LNCaP clone FGC (cell line): ENCODE results near the gene ZNF618.

ENCODE experiments used
- DNase-seq: peaks from one replicate; pipeline ENCODE4 v3.0.0-alpha.2; 2011; ENCODE audit warnings: low read depth
- H3K4me3 ChIP-seq: 2 replicates; pipeline ENCODE4 v1.5.1; 2011; ENCODE audit warnings: mild to moderate bottlenecking, low read depth, low read length, control low read depth
- CTCF ChIP-seq: IDR thresholded peaks from 2 replicates; pipeline ENCODE4 v1.5.1; 2012; ENCODE audit warnings: mild to moderate bottlenecking; ENCODE audit not compliant: control insufficient read depth, insufficient read depth; ENCODE audit errors: extremely low read depth

The ZNF618 gene

GRCh38 chr9:113934167-113934828 is 58.2 kb downstream of the ZNF618 start:
- no peak for TF ChIP-seq CTCF
- H3K4me3 ChIP-seq: no peak overlapping the region
- no peak for DNase-seq

GRCh38 chr9:113934829-113935676 is 58.9 kb downstream of the ZNF618 start:
- no peak overlapping the region for H3K4me3 ChIP-seq
- DNase-seq: no peak
- no peak for TF ChIP-seq CTCF

GRCh38 chr9:113935677-113936380 is 59.7 kb downstream of the ZNF618 start:
- H3K4me3 ChIP-seq: no peak overlapping the region
- DNase-seq: no peak
- no peak for TF ChIP-seq CTCF

- H3K4me3 ChIP-seq: no peak overlapping the region
- DNase-seq: no peak
- TF ChIP-seq CTCF: no peak
Observed at GRCh38 chr9:113940077-113940476, 64.0 kb downstream of the ZNF618 start.

- TF ChIP-seq CTCF: no peak
- no peak for DNase-seq
- H3K4me3 ChIP-seq: no peak overlapping the region
Observed at GRCh38 chr9:113941056-113941455, 64.9 kb downstream of the ZNF618 start.

- no peak for TF ChIP-seq CTCF
- no peak for DNase-seq
- no peak overlapping the region for H3K4me3 ChIP-seq
Observed at GRCh38 chr9:113941526-113941925, 65.4 kb downstream of the ZNF618 start.
